ENCODE results near the gene DAGLB. TPM values are rescaled to one million over a fixed set of nuclear protein-coding genes. Genes with fewer than 3 reads are reported as not detected.

Gene DAGLB
- total RNA-seq, 2 donors from 2014 or later: 9.7 to 20.4 TPM

DNA sequence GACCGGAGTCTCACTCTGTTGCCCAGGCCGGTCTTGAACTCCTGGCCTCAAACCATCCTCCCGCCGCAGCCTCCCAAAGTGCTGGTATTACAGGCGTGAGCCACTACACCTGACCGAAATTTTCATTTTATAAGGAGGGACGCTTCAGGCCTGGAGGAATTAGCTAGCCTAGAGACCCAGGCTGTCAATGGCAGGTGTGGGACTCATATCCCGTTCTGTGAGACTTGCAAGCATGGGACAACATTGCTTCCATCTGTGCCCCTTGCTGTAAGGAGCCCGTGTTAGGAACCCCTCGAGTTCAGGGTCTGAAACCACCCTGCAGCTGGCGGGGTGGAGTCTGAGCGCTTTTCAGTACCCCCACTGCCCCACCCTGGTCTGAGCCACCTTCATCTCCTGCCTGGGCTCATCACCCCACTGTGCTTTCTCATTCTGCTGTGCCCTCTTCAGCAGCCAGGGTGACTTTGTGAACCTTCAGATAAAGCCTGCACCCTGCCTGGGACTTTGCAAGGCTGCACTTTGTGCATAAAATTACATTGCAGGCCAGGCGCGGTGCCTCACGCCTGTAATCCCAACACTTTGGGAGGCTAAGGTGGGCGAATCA is 1.3 kb upstream of the DAGLB start:
- Histone ChIP-seq H3K4me1 (replicated peaks) (no peaks in the 10 kb centered on the region), H3K27me3 (replicated peaks; ENCODE audit: insufficient read depth) (no peaks in the 10 kb centered on the region), H3K4me3 (no peak overlapping the region), H3K36me3 (no peaks in the 10 kb centered on the region), H3K27ac (peak overlapping the region; percentile 14 to 83), H3K9me3 (no peaks in the 10 kb centered on the region)
- TF ChIP-seq POLR2AphosphoS5 (IDR thresholded peaks at IDR 0.05): no peak
- TF ChIP-seq, protein P1, sequence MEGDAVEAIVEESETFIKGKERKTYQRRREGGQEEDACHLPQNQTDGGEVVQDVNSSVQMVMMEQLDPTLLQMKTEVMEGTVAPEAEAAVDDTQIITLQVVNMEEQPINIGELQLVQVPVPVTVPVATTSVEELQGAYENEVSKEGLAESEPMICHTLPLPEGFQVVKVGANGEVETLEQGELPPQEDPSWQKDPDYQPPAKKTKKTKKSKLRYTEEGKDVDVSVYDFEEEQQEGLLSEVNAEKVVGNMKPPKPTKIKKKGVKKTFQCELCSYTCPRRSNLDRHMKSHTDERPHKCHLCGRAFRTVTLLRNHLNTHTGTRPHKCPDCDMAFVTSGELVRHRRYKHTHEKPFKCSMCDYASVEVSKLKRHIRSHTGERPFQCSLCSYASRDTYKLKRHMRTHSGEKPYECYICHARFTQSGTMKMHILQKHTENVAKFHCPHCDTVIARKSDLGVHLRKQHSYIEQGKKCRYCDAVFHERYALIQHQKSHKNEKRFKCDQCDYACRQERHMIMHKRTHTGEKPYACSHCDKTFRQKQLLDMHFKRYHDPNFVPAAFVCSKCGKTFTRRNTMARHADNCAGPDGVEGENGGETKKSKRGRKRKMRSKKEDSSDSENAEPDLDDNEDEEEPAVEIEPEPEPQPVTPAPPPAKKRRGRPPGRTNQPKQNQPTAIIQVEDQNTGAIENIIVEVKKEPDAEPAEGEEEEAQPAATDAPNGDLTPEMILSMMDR (IDR thresholded peaks at IDR 0.05): no peak
- no peak for TF ChIP-seq POLR2A (IDR thresholded peaks at IDR 0.05)
- no peak for DNase-seq (ENCODE audit: low spot score)
- intact Hi-C loops (cut with DNase I): no loop called here
- 86% methylated on average over 16 of the region's 16 CpGs for WGBS

DNA sequence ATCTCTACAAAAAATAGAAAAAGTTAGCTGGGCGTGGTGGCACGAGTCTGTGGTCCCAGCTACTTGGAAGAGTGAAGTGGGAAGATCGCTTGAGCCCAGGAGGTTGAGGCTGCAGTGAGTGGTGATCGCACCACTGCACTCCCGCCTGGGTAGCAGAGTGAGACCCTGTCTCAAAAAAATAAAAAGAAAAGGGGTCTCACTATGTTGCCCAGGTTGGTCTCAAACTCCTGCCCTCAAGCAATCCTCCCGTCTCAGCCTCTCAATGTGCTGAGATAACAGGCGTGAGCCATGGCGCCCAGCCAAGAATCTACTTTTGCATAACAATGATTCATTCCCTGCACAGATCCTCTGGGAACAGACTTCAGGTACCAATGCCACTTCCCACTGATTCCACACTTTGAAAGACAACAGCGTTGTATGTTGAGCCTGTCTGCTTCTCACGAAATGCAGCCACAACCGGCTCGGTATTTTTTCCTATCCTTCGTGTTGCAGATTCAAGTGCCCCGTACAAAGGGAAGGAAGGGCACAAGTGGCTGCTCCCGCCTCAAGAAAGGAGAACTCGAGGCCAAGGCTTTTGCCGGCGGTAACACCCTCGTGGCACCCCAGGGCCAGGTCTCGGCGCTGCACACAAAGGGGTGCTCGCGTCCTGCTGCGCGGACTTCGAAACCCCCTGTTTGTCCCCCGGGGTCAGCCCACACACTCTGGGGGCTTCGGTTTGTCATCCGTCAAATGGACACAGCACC is 745 bp downstream of the DAGLB start:
- TF ChIP-seq, protein P1 (IDR thresholded peaks at IDR 0.05): no peak
- TF ChIP-seq POLR2A (IDR thresholded peaks at IDR 0.05) (no peak), POLR2AphosphoS5 (IDR thresholded peaks at IDR 0.05) (peak; percentile 10)
- H3K9me3 ChIP-seq: no peaks in the 10 kb centered on the region
- H3K36me3 ChIP-seq: no peaks in the 10 kb centered on the region
- DNase-seq (ENCODE audit: low spot score): peak; percentile 52
- H3K4me1 ChIP-seq (replicated peaks): no peaks in the 10 kb centered on the region
- peak overlapping the region; percentile 78 to 80 for H3K4me3 ChIP-seq
- WGBS: 13% methylated on average over 29 of the region's 29 CpGs
- intact Hi-C loops (cut with DNase I): no loop called here
- peak overlapping the region; percentile 83 to 86 for H3K27ac ChIP-seq
- no peaks in the 10 kb centered on the region for H3K27me3 ChIP-seq (replicated peaks; ENCODE audit: insufficient read depth)

DNA sequence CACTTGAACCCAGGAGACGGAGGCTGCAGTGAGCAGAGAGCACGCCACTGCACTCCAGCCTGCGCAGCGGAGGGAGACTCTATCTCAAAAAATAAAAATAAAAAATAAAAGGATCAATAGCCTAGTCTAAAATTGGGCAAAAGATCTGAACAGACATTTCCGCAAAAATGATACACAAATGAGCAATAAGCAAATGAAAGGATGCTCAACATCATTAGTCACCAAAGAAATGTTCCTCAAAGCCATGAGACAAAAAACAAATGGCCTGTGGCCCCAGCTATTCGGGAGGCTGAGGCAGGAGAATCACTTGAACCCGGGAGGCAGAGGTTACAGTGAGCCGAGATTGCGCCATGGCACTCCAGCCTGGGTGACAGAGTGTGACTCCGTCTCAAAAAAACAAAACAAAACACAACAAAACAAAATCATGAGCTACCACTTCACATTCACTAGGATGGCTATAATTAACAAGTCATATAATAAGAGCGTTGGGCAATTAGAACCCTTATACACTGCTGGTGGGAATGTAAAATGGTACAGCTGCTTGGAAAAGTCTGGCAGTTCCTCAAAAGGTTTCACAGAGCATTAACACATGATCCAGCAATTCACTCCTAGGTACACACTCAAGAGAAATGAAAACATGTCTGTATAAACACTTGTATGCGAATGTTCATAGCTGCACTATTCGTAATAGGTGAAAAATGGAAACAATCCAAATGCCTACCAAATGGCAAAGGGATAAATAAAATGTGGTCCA is 3.1 kb downstream of the DAGLB start:
- WGBS: 95% methylated on average over 13 of the region's 13 CpGs
- Histone ChIP-seq H3K36me3 (no peaks in the 10 kb centered on the region), H3K27me3 (replicated peaks; ENCODE audit: insufficient read depth) (no peaks in the 10 kb centered on the region), H3K4me1 (replicated peaks) (no peaks in the 10 kb centered on the region), H3K27ac (no peak overlapping the region), H3K4me3 (no peak overlapping the region), H3K9me3 (no peaks in the 10 kb centered on the region)
- TF ChIP-seq POLR2A (IDR thresholded peaks at IDR 0.05): no peak
- no peak for TF ChIP-seq POLR2AphosphoS5 (IDR thresholded peaks at IDR 0.05)
- TF ChIP-seq, protein P1 (IDR thresholded peaks at IDR 0.05): no peak
- intact Hi-C loops (cut with DNase I): no loop called here
- DNase-seq (ENCODE audit: low spot score): no peak

DNA sequence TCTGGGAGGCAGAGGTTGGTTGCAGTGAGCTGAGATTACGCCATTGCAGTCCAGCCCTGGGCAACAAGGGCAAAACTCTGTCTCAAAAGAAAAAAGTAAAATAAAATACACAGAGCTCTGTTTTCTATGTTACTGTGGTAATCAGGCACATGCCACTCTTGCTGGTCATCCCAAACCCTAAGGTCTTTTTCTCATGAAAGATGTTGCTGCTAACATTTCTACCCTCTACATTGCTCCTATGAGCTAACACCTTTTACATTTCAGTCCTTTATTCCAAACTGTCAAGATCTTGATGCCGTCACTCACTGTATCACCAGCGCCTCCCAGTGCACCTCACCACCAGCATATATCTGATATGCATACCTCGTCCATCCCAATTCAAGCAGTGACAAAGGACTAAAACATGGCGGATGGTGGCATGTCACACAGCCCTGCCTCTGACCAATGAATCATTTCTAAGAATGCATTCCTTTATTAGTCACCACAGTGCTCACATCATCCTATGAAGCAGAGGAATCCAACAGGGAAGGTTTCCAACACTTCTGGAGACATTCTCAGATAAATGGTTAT is 4.3 kb downstream of the DAGLB start:
- H3K4me3 ChIP-seq: no peak overlapping the region
- no peaks in the 10 kb centered on the region for H3K4me1 ChIP-seq (replicated peaks)
- H3K27me3 ChIP-seq (replicated peaks; ENCODE audit: insufficient read depth): no peaks in the 10 kb centered on the region
- H3K36me3 ChIP-seq: no peaks in the 10 kb centered on the region
- TF ChIP-seq POLR2A (IDR thresholded peaks at IDR 0.05) (no peak), POLR2AphosphoS5 (IDR thresholded peaks at IDR 0.05) (no peak)
- TF ChIP-seq, protein P1 (IDR thresholded peaks at IDR 0.05): no peak
- WGBS: 93% methylated on average over 5 of the region's 5 CpGs
- H3K27ac ChIP-seq: no peak overlapping the region
- H3K9me3 ChIP-seq: no peaks in the 10 kb centered on the region
- no peak for DNase-seq (ENCODE audit: low spot score)
- intact Hi-C loops (cut with DNase I): no loop called here

Measured in prostate gland (tissue), 2 donors.